Keratinocyte (primary cell): Measurements from ENCODE around the gene TNS2. TPM values are rescaled to one million over a fixed set of nuclear protein-coding genes. Genes with fewer than 3 reads are reported as not detected.
A peak's percentile ranks its signal among the peaks of the same experiment; 100 is the strongest.

Experiments
- DNase-seq: peaks from one replicate; pipeline ENCODE4 v3.0.0-alpha.2; 2011; ENCODE audit warnings: low read depth, missing footprints, low spot score
- FAIRE-seq: peaks from 2 replicates; lab custom pipeline; 2011; peaks lifted over from hg19 to GRCh38; lab: Jason Lieb, UNC
- H2AFZ ChIP-seq: 2 replicates; pipeline ENCODE4 v1.6.0; 2012; ENCODE audit warnings: low read length, control low read depth, inconsistent platforms; ENCODE audit not compliant: control insufficient read depth
- H3K27ac ChIP-seq: 2 replicates; pipeline ENCODE4 v1.5.1; 2011; ENCODE audit warnings: low read length; ENCODE audit not compliant: control insufficient read depth, insufficient read depth
- H3K27me3 ChIP-seq: 3 replicates; pipeline ENCODE4 v1.6.0; 2011; ENCODE audit warnings: low read length; ENCODE audit not compliant: control insufficient read depth, insufficient read depth; ENCODE audit errors: extremely low read depth
- H3K36me3 ChIP-seq, 2 experiments: 2 replicates in 1 of 2; 3 replicates in 1 of 2; pipeline ENCODE4 v1.5.1; 2011; ENCODE audit warnings: low read length in 2 of 2, mild to moderate bottlenecking in 1 of 2; ENCODE audit not compliant: control insufficient read depth in 2 of 2, insufficient read depth in 2 of 2; ENCODE audit errors: extremely low read depth in 1 of 2
- H3K4me1 ChIP-seq: 3 replicates; pipeline ENCODE4 v1.5.1; 2011; ENCODE audit warnings: low read length; ENCODE audit not compliant: control insufficient read depth, insufficient read depth; ENCODE audit errors: extremely low read depth
- H3K4me2 ChIP-seq: 3 replicates; pipeline ENCODE4 v1.6.0; 2011; ENCODE audit warnings: low read depth, low read length; ENCODE audit not compliant: control insufficient read depth, insufficient read depth; ENCODE audit errors: extremely low read depth
- H3K4me3 ChIP-seq, 3 experiments: fragments of 200-600 bp in 1 of 3; sonication (generic) in 1 of 3; 2 replicates in 2 of 3; 3 replicates in 1 of 3; pipeline ENCODE4 v1.5.1; 2011 to 2016; ENCODE audit warnings: low read length in 3 of 3, mild to moderate bottlenecking in 3 of 3, control low read depth in 2 of 3, inconsistent platforms in 1 of 3, low read depth in 1 of 3, mixed read lengths in 1 of 3, mixed run types in 1 of 3, moderate library complexity in 1 of 3; ENCODE audit not compliant: control insufficient read depth in 2 of 3, insufficient read depth in 2 of 3; ENCODE audit errors: extremely low read depth in 1 of 3
- H3K79me2 ChIP-seq: 2 replicates; pipeline ENCODE4 v1.6.0; 2012; ENCODE audit warnings: low read length; ENCODE audit not compliant: control insufficient read depth, insufficient read depth
- H3K9ac ChIP-seq: 3 replicates; pipeline ENCODE4 v1.6.0; 2011; ENCODE audit warnings: low read length; ENCODE audit not compliant: control insufficient read depth, insufficient read depth; ENCODE audit errors: extremely low read depth
- H3K9me1 ChIP-seq: 3 replicates; pipeline ENCODE4 v1.6.0; 2011; ENCODE audit warnings: low read length; ENCODE audit not compliant: control insufficient read depth, insufficient read depth; ENCODE audit errors: extremely low read depth
- H3K9me3 ChIP-seq: 2 replicates; pipeline ENCODE4 v1.5.1; 2012; ENCODE audit warnings: low read depth, low read length; ENCODE audit not compliant: control insufficient read depth
- H4K20me1 ChIP-seq: 3 replicates; pipeline ENCODE4 v1.6.0; 2011; ENCODE audit warnings: low read length; ENCODE audit not compliant: control insufficient read depth, insufficient read depth; ENCODE audit errors: extremely low read depth
- CTCF ChIP-seq, 3 experiments: IDR thresholded peaks in 1 of 3; conservative IDR thresholded peaks in 1 of 3; optimal IDR thresholded peaks in 1 of 3; 2 replicates in 2 of 3; 3 replicates in 1 of 3; pipeline versions ENCODE3 to v1.5.1; 2011; ENCODE audit warnings: low read length in 3 of 3, mild to moderate bottlenecking in 3 of 3, moderate library complexity in 2 of 3, control low read depth in 1 of 3, inconsistent platforms in 1 of 3; ENCODE audit not compliant: insufficient read depth in 2 of 3; ENCODE audit errors: extremely low read depth in 1 of 3
- EZH2 ChIP-seq: IDR thresholded peaks from one replicate; pipeline ENCODE4 v1.6.1; 2012; ENCODE audit warnings: inconsistent platforms, mild to moderate bottlenecking, low read length, moderate library complexity
- dilution Hi-C: fragments of 300-500 bp; cut with MboI; formaldehyde crosslinking; loops from one replicate; pipeline ENCODE4 v1.7.0; 2020; ENCODE audit warnings: low sequenced_read_pairs; ENCODE audit not compliant: extremely low pct_ligation_motif_present
- polyA plus RNA-seq, 5 experiments: library from polyadenylated mRNA; depleted of rRNA in 3 of 5; stranded (reverse) in 3 of 5; stranded (forward) in 1 of 5; unstranded in 1 of 5; fragments of >200 nt; gene quantifications; 1 replicate in 1 of 5; 2 replicates in 3 of 5; 3 replicates in 1 of 5; pipeline versions ENCODE4 v1.2.1 to v1.2.3, GENCODE V29; 2011 to 2012; ENCODE audit warnings: missing spikeins in 2 of 5, low read depth in 1 of 5, low replicate concordance in 1 of 5

The TNS2 gene
- polyA plus RNA-seq, 1 donor (not counting 4 experiments of a cell fraction or from before 2014, with no cell fraction given): 0.80 TPM

GRCh38 chr12:53051881-53052412 lies 2.1 kb downstream of the TNS2 start:
- Histone ChIP-seq H3K4me1 (peaks cover 42% of the 10 kb centered on the region), H2AFZ (no peak overlapping the region), H3K4me2 (no peak overlapping the region), H4K20me1 (no peaks in the 10 kb centered on the region), H3K9ac (no peak overlapping the region), H3K79me2 (no peaks in the 10 kb centered on the region), H3K9me1 (peaks cover 3% of the 10 kb centered on the region), H3K27ac (no peak overlapping the region), H3K27me3 (no peaks in the 10 kb centered on the region), H3K9me3 (no peaks in the 10 kb centered on the region), H3K36me3 (peaks cover 0 to 3% of the 10 kb centered on the region in 2 experiments), H3K4me3 (no peak overlapping the region)
- DNase-seq (no peak), FAIRE-seq (no peak)
- dilution Hi-C loops: no loop called here
- no peak for TF ChIP-seq EZH2
- TF ChIP-seq CTCF (optimal IDR thresholded peaks at IDR 0.05 in 1 of 3, IDR thresholded peaks at IDR 0.05 in 1 of 3, conservative IDR thresholded peaks at IDR 0.05 in 1 of 3; ENCODE audit: extremely low read depth in 1 of 3, insufficient read depth in 2 of 3, low read length in 3 of 3): no peak

- TF ChIP-seq EZH2: no peak
- no peak for TF ChIP-seq CTCF (optimal IDR thresholded peaks at IDR 0.05 in 1 of 3, IDR thresholded peaks at IDR 0.05 in 1 of 3, conservative IDR thresholded peaks at IDR 0.05 in 1 of 3; ENCODE audit: extremely low read depth in 1 of 3, insufficient read depth in 2 of 3, low read length in 3 of 3)
Measured at GRCh38 chr12:53052419-53053217, 2.8 kb downstream of the TNS2 start.

More at GRCh38 chr12:53052419-53053217, 2.8 kb downstream of the TNS2 start:
- Histone ChIP-seq H3K27ac (no peak overlapping the region), H3K36me3 (peaks cover 0 to 3% of the 10 kb centered on the region in 2 experiments), H3K4me3 (no peak overlapping the region), H3K9ac (no peak overlapping the region), H3K4me2 (peak overlapping the region; percentile 79), H3K4me1 (peaks cover 40% of the 10 kb centered on the region), H2AFZ (no peak overlapping the region), H3K27me3 (no peaks in the 10 kb centered on the region), H3K9me1 (peaks cover 3% of the 10 kb centered on the region), H4K20me1 (no peaks in the 10 kb centered on the region), H3K79me2 (no peaks in the 10 kb centered on the region), H3K9me3 (no peaks in the 10 kb centered on the region)
- DNase-seq (no peak), FAIRE-seq (no peak)
- dilution Hi-C loops: no loop called here
